GM23338 (cell line): ENCODE data around the gene RHOT1. TPM values are rescaled to one million over a fixed set of nuclear protein-coding genes. Genes with fewer than 3 reads are reported as not detected.

ENCODE experiments used
- ATAC-seq: fragments of 200-7000 bp; cut with Tn5 transposase; 3 replicates; pipeline ENCODE4 v1.9.1; 2020
- DNase-seq: peaks from one replicate; pipeline ENCODE4 v3.0.0-alpha.2; 2015; ENCODE audit warnings: low spot score
- H2AFZ ChIP-seq: fragments of 200-600 bp; sonication (generic); 2 replicates; pipeline ENCODE4 v1.8.0; 2016; ENCODE audit warnings: antibody characterized with exemption, mild to moderate bottlenecking, moderate library complexity
- H3F3A ChIP-seq: fragments of 200-600 bp; sonication (generic); replicated peaks from 2 replicates; pipeline ENCODE4 v1.8.0; 2017; ENCODE audit warnings: antibody characterized with exemption, mixed run types, low read depth
- H3K27ac ChIP-seq: fragments of 200-600 bp; sonication (generic); 2 replicates; pipeline ENCODE4 v1.6.1; 2016; ENCODE audit warnings: low read depth
- H3K27me3 ChIP-seq: fragments of 200-600 bp; sonication (generic); 2 replicates; pipeline ENCODE4 v1.8.0; 2016; ENCODE audit warnings: mild to moderate bottlenecking, mixed run types, moderate library complexity; ENCODE audit not compliant: insufficient read depth
- H3K36me3 ChIP-seq: fragments of 200-600 bp; sonication (generic); 2 replicates; pipeline ENCODE4 v1.8.0; 2016; ENCODE audit warnings: mild to moderate bottlenecking; ENCODE audit not compliant: insufficient read depth
- H3K4me1 ChIP-seq: fragments of 200-600 bp; sonication (generic); 2 replicates; pipeline ENCODE4 v1.8.0; 2016; ENCODE audit warnings: mild to moderate bottlenecking, moderate library complexity; ENCODE audit not compliant: insufficient read depth
- H3K4me2 ChIP-seq: fragments of 200-600 bp; sonication (generic); 2 replicates; pipeline ENCODE4 v1.7.1; 2017; ENCODE audit warnings: mixed run types
- H3K4me3 ChIP-seq: fragments of 200-600 bp; sonication (generic); 2 replicates; pipeline ENCODE4 v1.6.1; 2016; ENCODE audit warnings: mixed run types
- H3K79me2 ChIP-seq: fragments of 200-600 bp; sonication (generic); replicated peaks from 2 replicates; pipeline ENCODE4 v1.8.0; 2017; ENCODE audit warnings: mild to moderate bottlenecking; ENCODE audit not compliant: insufficient read depth
- H3K9me2 ChIP-seq: fragments of 200-600 bp; sonication (generic); 2 replicates; pipeline ENCODE4 v1.8.0; 2017; ENCODE audit not compliant: insufficient read depth
- H4K20me1 ChIP-seq: fragments of 200-600 bp; sonication (generic); replicated peaks from 2 replicates; pipeline ENCODE4 v1.8.0; 2017; ENCODE audit warnings: mild to moderate bottlenecking; ENCODE audit not compliant: insufficient read depth
- H3K27ac Mint-ChIP-seq: 2 replicates; pipeline ENCODE4 v1.8.0; 2020; ENCODE audit warnings: inconsistent platforms, mild to moderate bottlenecking, moderate library complexity, mixed read lengths
- H3K27me3 Mint-ChIP-seq: 3 replicates; pipeline ENCODE4 v1.8.0; 2022; ENCODE audit warnings: low read depth, mild to moderate bottlenecking, moderate library complexity, mixed read lengths, inconsistent platforms; ENCODE audit not compliant: insufficient read depth, poor library complexity
- H3K36me3 Mint-ChIP-seq: 3 replicates; pipeline ENCODE4 v1.8.0; 2021; ENCODE audit warnings: low read depth, mild to moderate bottlenecking, inconsistent platforms, moderate library complexity, mixed read lengths
- H3K4me1 Mint-ChIP-seq: 3 replicates; pipeline ENCODE4 v1.8.0; 2020; ENCODE audit warnings: mild to moderate bottlenecking, inconsistent platforms, mixed read lengths
- H3K4me3 Mint-ChIP-seq: 3 replicates; pipeline ENCODE4 v1.8.0; 2021; ENCODE audit warnings: moderate library complexity, mild to moderate bottlenecking, inconsistent platforms, mixed read lengths
- H3K9me3 Mint-ChIP-seq: 3 replicates; pipeline ENCODE4 v1.8.0; 2020; ENCODE audit warnings: moderate library complexity, mild to moderate bottlenecking, inconsistent platforms, mixed read lengths
- CREB1 ChIP-seq: fragments of 250-450 bp; sonication (Bioruptor Pico); IDR thresholded peaks from 2 replicates; pipeline ENCODE4 v1.5.0; 2020; ENCODE audit warnings: low read depth, mild to moderate bottlenecking, moderate library complexity
- EZH2 ChIP-seq: fragments of 200-600 bp; sonication (generic); IDR thresholded peaks from one replicate; pipeline ENCODE4 v1.8.0; 2017; ENCODE audit warnings: antibody characterized with exemption, mild to moderate bottlenecking, low read depth; ENCODE audit not compliant: unreplicated experiment
- EZH2phosphoT487 ChIP-seq: fragments of 200-600 bp; sonication (generic); IDR thresholded peaks from one replicate; pipeline ENCODE4 v1.8.1; 2018; ENCODE audit warnings: antibody characterized with exemption; ENCODE audit not compliant: unreplicated experiment
- JUNB ChIP-seq: IDR thresholded peaks from one replicate; pipeline ENCODE4 v1.6.1; 2016; ENCODE audit warnings: antibody characterized with exemption; ENCODE audit not compliant: unreplicated experiment
- NANOG ChIP-seq: IDR thresholded peaks from 2 replicates; pipeline ENCODE4 v1.6.1; 2016; ENCODE audit warnings: antibody characterized with exemption, borderline replicate concordance
- POLR2AphosphoS5 ChIP-seq: IDR thresholded peaks from 2 replicates; pipeline ENCODE4 v1.6.1; 2016; ENCODE audit warnings: antibody characterized with exemption, low read depth
- STAT1 ChIP-seq: IDR thresholded peaks from one replicate; pipeline ENCODE4 v1.6.1; 2016; ENCODE audit warnings: antibody characterized with exemption; ENCODE audit not compliant: unreplicated experiment
- ZNF331 ChIP-seq: fragments of 250-450 bp; sonication (Bioruptor Pico); IDR thresholded peaks from 2 replicates; pipeline ENCODE4 v1.5.0; 2020; ENCODE audit warnings: low read depth, mild to moderate bottlenecking, moderate library complexity
- polyA plus RNA-seq: library from polyadenylated mRNA; unstranded; fragments of >200 nt; fragmentation: Nextera tagmentation; extraction: Ambion mirVana; gene quantifications from 2 replicates; pipeline ENCODE4 v1.2.1, GENCODE V29; 2016
- total RNA-seq: library from RNA; depleted of rRNA; stranded (reverse); fragments of >200 nt; shearing (Covaris generic); gene quantifications from 2 replicates; pipeline ENCODE4 v1.2.3, GENCODE V29; 2014
- TF ChIP-seq, protein P1 (sequence below): fragments of 250-450 bp; sonication (Bioruptor Pico); IDR thresholded peaks from 2 replicates; pipeline ENCODE4 v1.5.0; 2020; ENCODE audit warnings: mild to moderate bottlenecking, moderate library complexity
- TF ChIP-seq, protein P2 (sequence below), 2 experiments: fragments of 200-600 bp in 1 of 2; sonication (generic) in 1 of 2; conservative IDR thresholded peaks; 2 replicates each; pipeline versions ENCODE4 v1.5.1 to v1.6.1; 2016 to 2017; ENCODE audit warnings: antibody characterized with exemption in 2 of 2, low read depth in 2 of 2, mild to moderate bottlenecking in 2 of 2, moderate library complexity in 1 of 2
- TF ChIP-seq, protein P3 (sequence below): IDR thresholded peaks from one replicate; pipeline ENCODE4 v1.6.1; 2018; ENCODE audit warnings: antibody characterized with exemption; ENCODE audit not compliant: unreplicated experiment

RHOT1 gene
- total and polyA plus RNA-seq, 2 experiments from 2014 or later, result 40.8 to 53.5 TPM

DNA sequence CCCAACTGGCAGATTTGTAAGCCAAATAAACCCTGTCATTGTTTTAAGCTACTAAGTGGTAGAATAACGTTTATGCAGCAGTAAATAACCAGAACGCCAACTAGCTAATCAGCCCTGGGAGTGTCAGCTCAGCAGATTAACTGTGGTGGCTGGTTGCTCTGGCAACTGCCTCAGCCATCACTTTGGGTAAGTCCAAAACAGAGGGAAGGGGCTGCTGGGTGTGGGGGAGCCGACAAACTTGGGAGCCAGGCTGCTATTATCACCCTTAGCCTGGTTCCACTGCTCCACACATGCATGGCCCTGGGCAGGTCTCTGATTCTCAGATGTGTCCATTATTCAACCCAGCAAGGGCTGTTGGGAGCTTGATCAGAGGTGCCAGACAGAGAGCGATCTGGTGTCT, 22.2 kb upstream of the RHOT1 start:
- Histone ChIP-seq H3K4me3 (no peak overlapping the region), H4K20me1 (no peaks in the 10 kb centered on the region), H3F3A (no peaks in the 10 kb centered on the region), H3K4me2 (no peak overlapping the region), H3K27ac (no peak overlapping the region), H3K36me3 (no peaks in the 10 kb centered on the region), H2AFZ (peak overlapping the region; percentile 60), H3K9me2 (no peaks in the 10 kb centered on the region), H3K4me1 (no peaks in the 10 kb centered on the region), H3K27me3 (no peaks in the 10 kb centered on the region), H3K79me2 (no peaks in the 10 kb centered on the region)
- no peaks in the 10 kb centered on the region for H3K9me3 Mint-ChIP-seq
- H3K4me3 Mint-ChIP-seq, result no peak overlapping the region
- H3K27ac Mint-ChIP-seq, result no peak overlapping the region
- H3K4me1 Mint-ChIP-seq, result peaks cover 8% of the 10 kb centered on the region; the same call in 2 of the 3 replicates
- ATAC-seq (peak; percentile 36), DNase-seq (no peak)
- H3K27me3 Mint-ChIP-seq, result peaks cover 7% of the 10 kb centered on the region
- TF ChIP-seq STAT1, result no peak
- TF ChIP-seq NANOG, result no peak
- H3K36me3 Mint-ChIP-seq, result no peaks in the 10 kb centered on the region

DNA sequence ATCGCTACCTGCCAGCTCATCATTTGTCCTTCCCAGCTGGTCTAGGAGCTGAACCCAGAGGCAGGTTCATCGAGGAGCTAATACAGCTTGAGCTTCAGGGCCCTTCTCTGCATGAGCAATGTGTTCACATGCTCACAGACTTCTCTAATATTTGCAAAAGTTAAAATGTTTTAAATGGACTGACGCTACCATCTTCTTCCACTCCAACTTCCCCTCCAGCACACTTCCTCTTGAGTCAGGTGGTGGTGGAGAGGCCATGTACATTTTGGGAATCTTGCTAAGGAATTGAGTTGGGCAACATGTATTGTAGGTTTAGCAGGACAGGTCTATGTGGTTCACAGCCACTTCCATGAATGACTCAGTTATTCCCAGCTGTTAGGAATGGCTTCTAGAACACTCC, 21.6 kb upstream of the RHOT1 start:
- H3K27ac ChIP-seq, result no peak overlapping the region
- H3K4me2 ChIP-seq, result no peak overlapping the region
- peaks cover 7% of the 10 kb centered on the region for H3K27me3 Mint-ChIP-seq
- no peaks in the 10 kb centered on the region for H3K27me3 ChIP-seq
- no peak overlapping the region for H3K4me3 ChIP-seq
- DNase-seq (no peak), ATAC-seq (no peak)
- H3K79me2 ChIP-seq, result no peaks in the 10 kb centered on the region
- no peaks in the 10 kb centered on the region for H3F3A ChIP-seq
- H3K27ac Mint-ChIP-seq, result no peak overlapping the region
- H4K20me1 ChIP-seq, result no peaks in the 10 kb centered on the region
- H3K4me1 ChIP-seq, result no peaks in the 10 kb centered on the region
- no peaks in the 10 kb centered on the region for H3K36me3 ChIP-seq
- peaks cover 11% of the 10 kb centered on the region; the same call in 2 of the 3 replicates for H3K4me1 Mint-ChIP-seq
- H3K9me2 ChIP-seq, result no peaks in the 10 kb centered on the region
- H3K36me3 Mint-ChIP-seq, result no peaks in the 10 kb centered on the region
- no peaks in the 10 kb centered on the region for H3K9me3 Mint-ChIP-seq
- H3K4me3 Mint-ChIP-seq, result no peak overlapping the region
- H2AFZ ChIP-seq, result peak overlapping the region; percentile 60; the same call in 1 of the 2 replicates
- no peak for TF ChIP-seq EZH2phosphoT487
- TF ChIP-seq, protein P1, sequence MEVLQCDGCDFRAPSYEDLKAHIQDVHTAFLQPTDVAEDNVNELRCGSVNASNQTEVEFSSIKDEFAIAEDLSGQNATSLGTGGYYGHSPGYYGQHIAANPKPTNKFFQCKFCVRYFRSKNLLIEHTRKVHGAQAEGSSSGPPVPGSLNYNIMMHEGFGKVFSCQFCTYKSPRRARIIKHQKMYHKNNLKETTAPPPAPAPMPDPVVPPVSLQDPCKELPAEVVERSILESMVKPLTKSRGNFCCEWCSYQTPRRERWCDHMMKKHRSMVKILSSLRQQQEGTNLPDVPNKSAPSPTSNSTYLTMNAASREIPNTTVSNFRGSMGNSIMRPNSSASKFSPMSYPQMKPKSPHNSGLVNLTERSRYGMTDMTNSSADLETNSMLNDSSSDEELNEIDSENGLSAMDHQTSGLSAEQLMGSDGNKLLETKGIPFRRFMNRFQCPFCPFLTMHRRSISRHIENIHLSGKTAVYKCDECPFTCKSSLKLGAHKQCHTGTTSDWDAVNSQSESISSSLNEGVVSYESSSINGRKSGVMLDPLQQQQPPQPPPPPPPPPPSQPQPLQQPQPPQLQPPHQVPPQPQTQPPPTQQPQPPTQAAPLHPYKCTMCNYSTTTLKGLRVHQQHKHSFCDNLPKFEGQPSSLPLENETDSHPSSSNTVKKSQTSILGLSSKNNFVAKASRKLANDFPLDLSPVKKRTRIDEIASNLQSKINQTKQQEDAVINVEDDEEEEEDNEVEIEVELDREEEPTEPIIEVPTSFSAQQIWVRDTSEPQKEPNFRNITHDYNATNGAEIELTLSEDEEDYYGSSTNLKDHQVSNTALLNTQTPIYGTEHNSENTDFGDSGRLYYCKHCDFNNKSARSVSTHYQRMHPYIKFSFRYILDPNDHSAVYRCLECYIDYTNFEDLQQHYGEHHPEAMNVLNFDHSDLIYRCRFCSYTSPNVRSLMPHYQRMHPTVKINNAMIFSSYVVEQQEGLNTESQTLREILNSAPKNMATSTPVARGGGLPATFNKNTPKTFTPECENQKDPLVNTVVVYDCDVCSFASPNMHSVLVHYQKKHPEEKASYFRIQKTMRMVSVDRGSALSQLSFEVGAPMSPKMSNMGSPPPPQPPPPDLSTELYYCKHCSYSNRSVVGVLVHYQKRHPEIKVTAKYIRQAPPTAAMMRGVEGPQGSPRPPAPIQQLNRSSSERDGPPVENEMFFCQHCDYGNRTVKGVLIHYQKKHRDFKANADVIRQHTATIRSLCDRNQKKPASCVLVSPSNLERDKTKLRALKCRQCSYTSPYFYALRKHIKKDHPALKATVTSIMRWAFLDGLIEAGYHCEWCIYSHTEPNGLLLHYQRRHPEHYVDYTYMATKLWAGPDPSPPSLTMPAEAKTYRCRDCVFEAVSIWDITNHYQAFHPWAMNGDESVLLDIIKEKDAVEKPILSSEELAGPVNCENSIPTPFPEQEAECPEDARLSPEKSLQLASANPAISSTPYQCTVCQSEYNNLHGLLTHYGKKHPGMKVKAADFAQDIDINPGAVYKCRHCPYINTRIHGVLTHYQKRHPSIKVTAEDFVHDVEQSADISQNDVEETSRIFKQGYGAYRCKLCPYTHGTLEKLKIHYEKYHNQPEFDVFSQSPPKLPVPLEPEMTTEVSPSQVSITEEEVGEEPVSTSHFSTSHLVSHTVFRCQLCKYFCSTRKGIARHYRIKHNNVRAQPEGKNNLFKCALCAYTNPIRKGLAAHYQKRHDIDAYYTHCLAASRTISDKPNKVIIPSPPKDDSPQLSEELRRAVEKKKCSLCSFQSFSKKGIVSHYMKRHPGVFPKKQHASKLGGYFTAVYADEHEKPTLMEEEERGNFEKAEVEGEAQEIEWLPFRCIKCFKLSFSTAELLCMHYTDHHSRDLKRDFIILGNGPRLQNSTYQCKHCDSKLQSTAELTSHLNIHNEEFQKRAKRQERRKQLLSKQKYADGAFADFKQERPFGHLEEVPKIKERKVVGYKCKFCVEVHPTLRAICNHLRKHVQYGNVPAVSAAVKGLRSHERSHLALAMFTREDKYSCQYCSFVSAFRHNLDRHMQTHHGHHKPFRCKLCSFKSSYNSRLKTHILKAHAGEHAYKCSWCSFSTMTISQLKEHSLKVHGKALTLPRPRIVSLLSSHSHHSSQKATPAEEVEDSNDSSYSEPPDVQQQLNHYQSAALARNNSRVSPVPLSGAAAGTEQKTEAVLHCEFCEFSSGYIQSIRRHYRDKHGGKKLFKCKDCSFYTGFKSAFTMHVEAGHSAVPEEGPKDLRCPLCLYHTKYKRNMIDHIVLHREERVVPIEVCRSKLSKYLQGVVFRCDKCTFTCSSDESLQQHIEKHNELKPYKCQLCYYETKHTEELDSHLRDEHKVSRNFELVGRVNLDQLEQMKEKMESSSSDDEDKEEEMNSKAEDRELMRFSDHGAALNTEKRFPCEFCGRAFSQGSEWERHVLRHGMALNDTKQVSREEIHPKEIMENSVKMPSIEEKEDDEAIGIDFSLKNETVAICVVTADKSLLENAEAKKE (CRISPR knock-in tag), result no peak
- no peak for TF ChIP-seq EZH2
- no peak for TF ChIP-seq ZNF331 (CRISPR knock-in tag)
- TF ChIP-seq POLR2AphosphoS5, result no peak
- TF ChIP-seq, protein P2, sequence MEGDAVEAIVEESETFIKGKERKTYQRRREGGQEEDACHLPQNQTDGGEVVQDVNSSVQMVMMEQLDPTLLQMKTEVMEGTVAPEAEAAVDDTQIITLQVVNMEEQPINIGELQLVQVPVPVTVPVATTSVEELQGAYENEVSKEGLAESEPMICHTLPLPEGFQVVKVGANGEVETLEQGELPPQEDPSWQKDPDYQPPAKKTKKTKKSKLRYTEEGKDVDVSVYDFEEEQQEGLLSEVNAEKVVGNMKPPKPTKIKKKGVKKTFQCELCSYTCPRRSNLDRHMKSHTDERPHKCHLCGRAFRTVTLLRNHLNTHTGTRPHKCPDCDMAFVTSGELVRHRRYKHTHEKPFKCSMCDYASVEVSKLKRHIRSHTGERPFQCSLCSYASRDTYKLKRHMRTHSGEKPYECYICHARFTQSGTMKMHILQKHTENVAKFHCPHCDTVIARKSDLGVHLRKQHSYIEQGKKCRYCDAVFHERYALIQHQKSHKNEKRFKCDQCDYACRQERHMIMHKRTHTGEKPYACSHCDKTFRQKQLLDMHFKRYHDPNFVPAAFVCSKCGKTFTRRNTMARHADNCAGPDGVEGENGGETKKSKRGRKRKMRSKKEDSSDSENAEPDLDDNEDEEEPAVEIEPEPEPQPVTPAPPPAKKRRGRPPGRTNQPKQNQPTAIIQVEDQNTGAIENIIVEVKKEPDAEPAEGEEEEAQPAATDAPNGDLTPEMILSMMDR (conservative IDR thresholded peaks at IDR 0.05; ENCODE audit: low read depth in 2 of 2), result no peak
- no peak for TF ChIP-seq NANOG
- TF ChIP-seq JUNB, result no peak
- TF ChIP-seq CREB1, result no peak
- TF ChIP-seq, protein P3, sequence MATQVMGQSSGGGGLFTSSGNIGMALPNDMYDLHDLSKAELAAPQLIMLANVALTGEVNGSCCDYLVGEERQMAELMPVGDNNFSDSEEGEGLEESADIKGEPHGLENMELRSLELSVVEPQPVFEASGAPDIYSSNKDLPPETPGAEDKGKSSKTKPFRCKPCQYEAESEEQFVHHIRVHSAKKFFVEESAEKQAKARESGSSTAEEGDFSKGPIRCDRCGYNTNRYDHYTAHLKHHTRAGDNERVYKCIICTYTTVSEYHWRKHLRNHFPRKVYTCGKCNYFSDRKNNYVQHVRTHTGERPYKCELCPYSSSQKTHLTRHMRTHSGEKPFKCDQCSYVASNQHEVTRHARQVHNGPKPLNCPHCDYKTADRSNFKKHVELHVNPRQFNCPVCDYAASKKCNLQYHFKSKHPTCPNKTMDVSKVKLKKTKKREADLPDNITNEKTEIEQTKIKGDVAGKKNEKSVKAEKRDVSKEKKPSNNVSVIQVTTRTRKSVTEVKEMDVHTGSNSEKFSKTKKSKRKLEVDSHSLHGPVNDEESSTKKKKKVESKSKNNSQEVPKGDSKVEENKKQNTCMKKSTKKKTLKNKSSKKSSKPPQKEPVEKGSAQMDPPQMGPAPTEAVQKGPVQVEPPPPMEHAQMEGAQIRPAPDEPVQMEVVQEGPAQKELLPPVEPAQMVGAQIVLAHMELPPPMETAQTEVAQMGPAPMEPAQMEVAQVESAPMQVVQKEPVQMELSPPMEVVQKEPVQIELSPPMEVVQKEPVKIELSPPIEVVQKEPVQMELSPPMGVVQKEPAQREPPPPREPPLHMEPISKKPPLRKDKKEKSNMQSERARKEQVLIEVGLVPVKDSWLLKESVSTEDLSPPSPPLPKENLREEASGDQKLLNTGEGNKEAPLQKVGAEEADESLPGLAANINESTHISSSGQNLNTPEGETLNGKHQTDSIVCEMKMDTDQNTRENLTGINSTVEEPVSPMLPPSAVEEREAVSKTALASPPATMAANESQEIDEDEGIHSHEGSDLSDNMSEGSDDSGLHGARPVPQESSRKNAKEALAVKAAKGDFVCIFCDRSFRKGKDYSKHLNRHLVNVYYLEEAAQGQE, result no peak
